ENCODE measurements around the gene OR8B2. TPM values are rescaled to one million over a fixed set of nuclear protein-coding genes. Genes with fewer than 3 reads are reported as not detected.
A peak's percentile ranks its signal among the peaks of the same experiment; 100 is the strongest.

The OR8B2 gene
- total and polyA plus RNA-seq, 2 donors (not counting 1 experiment from before 2014, with no cell fraction given) = not detected

DNA sequence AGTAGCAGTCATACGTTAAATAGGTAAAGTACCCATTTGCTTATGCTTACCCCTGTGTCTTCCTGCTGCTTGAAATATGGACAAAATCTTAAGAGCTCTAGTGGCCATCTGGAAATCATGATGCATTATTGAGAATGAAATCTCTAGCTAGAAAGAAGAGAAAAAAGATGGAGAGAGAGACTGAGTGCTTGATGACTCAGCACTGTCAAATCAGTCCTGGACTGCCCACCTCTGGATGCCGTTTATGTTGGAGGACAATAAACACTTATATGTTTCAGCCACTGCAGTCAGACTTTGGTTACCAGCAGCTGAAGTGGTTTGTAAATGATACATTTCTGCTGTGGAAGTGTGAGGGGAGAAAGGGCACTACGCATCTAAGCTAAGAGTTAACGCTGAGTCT, 36.7 kb upstream of the OR8B2 start:
- Histone ChIP-seq H3K9ac (ENCODE audit: insufficient read depth, low read length) (no peak overlapping the region), H3K4me3 (replicated peaks in 1 of 4; ENCODE audit: control extremely low read depth in 1 of 4, insufficient read depth in 1 of 4, low read depth in 3 of 4, low read length in 4 of 4) (no peak overlapping the region), H3K27me3 (ENCODE audit: control insufficient read depth, insufficient read depth, low read length) (no peaks in the 10 kb centered on the region), H2AFZ (ENCODE audit: low read length) (no peak overlapping the region), H3K27ac (ENCODE audit: insufficient read depth, low read length) (no peak overlapping the region), H3K36me3 (ENCODE audit: control insufficient read depth, insufficient read depth, low read length) (no peaks in the 10 kb centered on the region), H3K9me3 (ENCODE audit: control insufficient read depth, insufficient read depth, low read depth, low read length) (no peaks in the 10 kb centered on the region), H4K20me1 (ENCODE audit: control insufficient read depth, extremely low read depth, insufficient read depth, low read length) (no peaks in the 10 kb centered on the region), H3K4me1 (ENCODE audit: control insufficient read depth, extremely low read depth, insufficient read depth, low read length) (no peaks in the 10 kb centered on the region), H3K4me2 (ENCODE audit: extremely low read depth, insufficient read depth, low read length) (no peak overlapping the region), H3K79me2 (ENCODE audit: control insufficient read depth, insufficient read depth, low read length) (no peaks in the 10 kb centered on the region)
- DNase-seq (ENCODE audit: low read depth in 2 of 2) = peak in 1 of 2 donors; percentile 5
- TF ChIP-seq, protein P1, sequence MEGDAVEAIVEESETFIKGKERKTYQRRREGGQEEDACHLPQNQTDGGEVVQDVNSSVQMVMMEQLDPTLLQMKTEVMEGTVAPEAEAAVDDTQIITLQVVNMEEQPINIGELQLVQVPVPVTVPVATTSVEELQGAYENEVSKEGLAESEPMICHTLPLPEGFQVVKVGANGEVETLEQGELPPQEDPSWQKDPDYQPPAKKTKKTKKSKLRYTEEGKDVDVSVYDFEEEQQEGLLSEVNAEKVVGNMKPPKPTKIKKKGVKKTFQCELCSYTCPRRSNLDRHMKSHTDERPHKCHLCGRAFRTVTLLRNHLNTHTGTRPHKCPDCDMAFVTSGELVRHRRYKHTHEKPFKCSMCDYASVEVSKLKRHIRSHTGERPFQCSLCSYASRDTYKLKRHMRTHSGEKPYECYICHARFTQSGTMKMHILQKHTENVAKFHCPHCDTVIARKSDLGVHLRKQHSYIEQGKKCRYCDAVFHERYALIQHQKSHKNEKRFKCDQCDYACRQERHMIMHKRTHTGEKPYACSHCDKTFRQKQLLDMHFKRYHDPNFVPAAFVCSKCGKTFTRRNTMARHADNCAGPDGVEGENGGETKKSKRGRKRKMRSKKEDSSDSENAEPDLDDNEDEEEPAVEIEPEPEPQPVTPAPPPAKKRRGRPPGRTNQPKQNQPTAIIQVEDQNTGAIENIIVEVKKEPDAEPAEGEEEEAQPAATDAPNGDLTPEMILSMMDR (conservative IDR thresholded peaks at IDR 0.05 in 1 of 2, IDR thresholded peaks at IDR 0.05 in 1 of 2; ENCODE audit: low read depth in 1 of 2, low read length in 2 of 2) = no peak
- TF ChIP-seq EZH2 (IDR thresholded peaks at IDR 0.05; ENCODE audit: low read length, missing control alignments) = no peak

DNA sequence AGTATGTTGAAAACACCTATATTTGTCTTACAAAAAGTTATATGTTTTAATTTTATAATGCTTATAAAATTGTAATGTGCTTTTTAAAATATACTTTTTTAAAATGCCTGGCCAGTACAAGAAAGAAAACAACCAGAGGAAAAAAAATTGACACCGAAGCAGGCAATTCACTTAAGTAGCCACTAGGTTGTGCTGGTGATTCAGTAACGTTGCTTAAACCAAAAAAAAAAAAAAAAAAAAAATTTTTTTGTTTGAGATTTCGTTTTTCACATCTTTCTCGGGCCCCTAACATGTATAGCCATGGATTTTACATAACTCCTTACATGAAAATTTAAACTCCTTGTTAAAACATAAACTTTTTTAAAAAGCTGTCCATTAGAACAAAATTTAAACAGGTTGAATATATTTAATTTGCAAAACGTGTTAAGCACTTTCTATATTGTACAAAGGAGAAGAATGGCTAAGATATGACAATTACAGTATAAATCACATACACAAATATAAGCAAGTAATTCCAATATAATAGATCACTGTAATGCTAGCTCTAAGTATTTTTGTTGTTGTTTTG, 31.1 kb upstream of the OR8B2 start:
- H3K4me2 ChIP-seq (ENCODE audit: extremely low read depth, insufficient read depth, low read length) = no peak overlapping the region
- peak; percentile 40 to 74 for DNase-seq (ENCODE audit: low read depth in 2 of 2)
- no peaks in the 10 kb centered on the region for H3K36me3 ChIP-seq (ENCODE audit: control insufficient read depth, insufficient read depth, low read length)
- no peaks in the 10 kb centered on the region for H3K27me3 ChIP-seq (ENCODE audit: control insufficient read depth, insufficient read depth, low read length)
- H2AFZ ChIP-seq (ENCODE audit: low read length) = no peak overlapping the region
- H4K20me1 ChIP-seq (ENCODE audit: control insufficient read depth, extremely low read depth, insufficient read depth, low read length) = no peaks in the 10 kb centered on the region
- no peak overlapping the region for H3K4me3 ChIP-seq (replicated peaks in 1 of 4; ENCODE audit: control extremely low read depth in 1 of 4, insufficient read depth in 1 of 4, low read depth in 3 of 4, low read length in 4 of 4)
- H3K9me3 ChIP-seq (ENCODE audit: control insufficient read depth, insufficient read depth, low read depth, low read length) = no peaks in the 10 kb centered on the region
- H3K9ac ChIP-seq (ENCODE audit: insufficient read depth, low read length) = no peak overlapping the region
- no peaks in the 10 kb centered on the region for H3K79me2 ChIP-seq (ENCODE audit: control insufficient read depth, insufficient read depth, low read length)
- TF ChIP-seq EZH2 (IDR thresholded peaks at IDR 0.05; ENCODE audit: low read length, missing control alignments) = no peak
- TF ChIP-seq, protein P1 (conservative IDR thresholded peaks at IDR 0.05 in 1 of 2, IDR thresholded peaks at IDR 0.05 in 1 of 2; ENCODE audit: low read depth in 1 of 2, low read length in 2 of 2) = peak; percentile 66 to 71
- no peaks in the 10 kb centered on the region for H3K4me1 ChIP-seq (ENCODE audit: control insufficient read depth, extremely low read depth, insufficient read depth, low read length)
- no peak overlapping the region for H3K27ac ChIP-seq (ENCODE audit: insufficient read depth, low read length)

DNA sequence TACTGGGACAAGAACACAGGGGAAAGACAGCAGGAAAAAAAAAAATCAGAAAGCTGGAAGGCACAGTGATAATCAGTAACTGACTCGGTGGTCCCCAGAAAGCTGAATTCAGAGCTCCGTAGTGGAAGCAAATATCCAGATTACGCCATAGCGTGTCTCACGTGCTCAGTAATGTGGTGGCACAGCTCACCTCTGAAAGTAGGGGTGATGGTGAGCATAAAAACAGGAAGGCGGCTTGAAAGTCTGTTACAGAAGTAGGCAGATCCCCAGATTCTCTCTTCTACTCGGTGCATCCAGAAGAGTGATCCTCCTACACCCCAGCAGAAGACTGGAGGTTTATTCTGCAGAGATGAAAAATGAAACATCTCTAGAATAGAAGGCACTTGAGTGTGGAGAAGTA, 25.6 kb upstream of the OR8B2 start:
- no peaks in the 10 kb centered on the region for H3K79me2 ChIP-seq (ENCODE audit: control insufficient read depth, insufficient read depth, low read length)
- no peaks in the 10 kb centered on the region for H3K9me3 ChIP-seq (ENCODE audit: control insufficient read depth, insufficient read depth, low read depth, low read length)
- no peak overlapping the region for H3K9ac ChIP-seq (ENCODE audit: insufficient read depth, low read length)
- H3K36me3 ChIP-seq (ENCODE audit: control insufficient read depth, insufficient read depth, low read length) = no peaks in the 10 kb centered on the region
- no peak for DNase-seq (ENCODE audit: low read depth in 2 of 2)
- no peak overlapping the region for H2AFZ ChIP-seq (ENCODE audit: low read length)
- no peaks in the 10 kb centered on the region for H3K27me3 ChIP-seq (ENCODE audit: control insufficient read depth, insufficient read depth, low read length)
- TF ChIP-seq EZH2 (IDR thresholded peaks at IDR 0.05; ENCODE audit: low read length, missing control alignments) = no peak
- TF ChIP-seq, protein P1 (conservative IDR thresholded peaks at IDR 0.05 in 1 of 2, IDR thresholded peaks at IDR 0.05 in 1 of 2; ENCODE audit: low read depth in 1 of 2, low read length in 2 of 2) = no peak
- H4K20me1 ChIP-seq (ENCODE audit: control insufficient read depth, extremely low read depth, insufficient read depth, low read length) = no peaks in the 10 kb centered on the region
- no peak overlapping the region for H3K4me3 ChIP-seq (replicated peaks in 1 of 4; ENCODE audit: control extremely low read depth in 1 of 4, insufficient read depth in 1 of 4, low read depth in 3 of 4, low read length in 4 of 4)
- no peak overlapping the region for H3K27ac ChIP-seq (ENCODE audit: insufficient read depth, low read length)
- no peak overlapping the region for H3K4me2 ChIP-seq (ENCODE audit: extremely low read depth, insufficient read depth, low read length)
- H3K4me1 ChIP-seq (ENCODE audit: control insufficient read depth, extremely low read depth, insufficient read depth, low read length) = no peaks in the 10 kb centered on the region
